A673 (cell line): Measurements from ENCODE around the gene UNC13C. TPM values are rescaled to one million over a fixed set of nuclear protein-coding genes. Genes with fewer than 3 reads are reported as not detected.

Source experiments
- BruUV-seq: library from RNA; stranded (reverse); fragments of 400-500 nt; replicated peaks from 2 replicates; lab custom pipeline; 2021; lab: Mats Ljungman, UMichigan
- CTCF ChIA-PET: fragments of 300-600 bp; sonication (Branson Sonifier 250); formaldehyde crosslinking; loops from one replicate; lab custom pipeline; 2022; ENCODE audit warnings: antibody characterized with exemption; lab: Charles Lee
- POLR2A ChIA-PET: fragments of 300-600 bp; sonication (Branson Sonifier 250); formaldehyde crosslinking; loops from one replicate; lab custom pipeline; 2022; ENCODE audit warnings: antibody characterized with exemption; ENCODE audit not compliant: low non-redundant PET; lab: Charles Lee
- DNase-seq: peaks from one replicate; pipeline ENCODE4 v3.0.0-alpha.2; 2015; ENCODE audit warnings: low spot score
- H3K27ac ChIP-seq: fragments of 200-600 bp; sonication (generic); 2 replicates; pipeline ENCODE4 v1.5.1; 2016; ENCODE audit warnings: mixed run types, low read depth, mild to moderate bottlenecking, mixed read lengths, antibody characterized with exemption, low read length; ENCODE audit not compliant: poor library complexity, severe bottlenecking
- H3K27me3 ChIP-seq: fragments of 200-600 bp; sonication (generic); replicated peaks from 2 replicates; pipeline ENCODE4 v1.6.1; 2017; ENCODE audit warnings: mixed run types, low read depth, mild to moderate bottlenecking, mixed read lengths, antibody characterized with exemption, low read length; ENCODE audit not compliant: insufficient read depth, poor library complexity
- H3K36me3 ChIP-seq: fragments of 200-600 bp; sonication (generic); 2 replicates; pipeline ENCODE4 v1.6.1; 2016; ENCODE audit warnings: mixed run types, mild to moderate bottlenecking, mixed read lengths, antibody characterized with exemption, low read length; ENCODE audit not compliant: insufficient read depth, poor library complexity, severe bottlenecking
- H3K4me1 ChIP-seq: fragments of 200-600 bp; sonication (generic); 2 replicates; pipeline ENCODE4 v1.6.1; 2017; ENCODE audit warnings: mixed run types, mild to moderate bottlenecking, mixed read lengths, antibody characterized with exemption, low read length; ENCODE audit not compliant: insufficient read depth, poor library complexity, severe bottlenecking
- H3K4me3 ChIP-seq: fragments of 200-600 bp; sonication (generic); 2 replicates; pipeline ENCODE4 v1.5.1; 2016; ENCODE audit warnings: low read depth, mixed run types, mild to moderate bottlenecking, mixed read lengths, low read length; ENCODE audit not compliant: poor library complexity, severe bottlenecking
- H3K9me3 ChIP-seq: fragments of 200-600 bp; sonication (generic); 2 replicates; pipeline ENCODE4 v1.6.1; 2016; ENCODE audit warnings: mixed run types, low read depth, mild to moderate bottlenecking, mixed read lengths, antibody characterized with exemption, low read length; ENCODE audit not compliant: poor library complexity, severe bottlenecking
- CTCF ChIP-seq: fragments of 300-800, 200-600 bp; sonication (generic); conservative IDR thresholded peaks from 2 replicates; pipeline ENCODE4 v1.5.1; 2017; ENCODE audit warnings: low read depth, mild to moderate bottlenecking, antibody characterized with exemption, low read length, moderate library complexity, mixed read lengths
- EZH2 ChIP-seq: fragments of 200-600 bp; sonication (generic); IDR thresholded peaks from 2 replicates; pipeline ENCODE4 v1.6.1; 2017; ENCODE audit warnings: borderline replicate concordance, low read depth, mild to moderate bottlenecking, mixed read lengths, antibody characterized with exemption, low read length; ENCODE audit not compliant: poor library complexity, severe bottlenecking
- intact Hi-C: fragments of 100-400 bp; cut with micrococcal nuclease; formaldehyde crosslinking; loops from one replicate; pipeline ENCODE4 v1.10.0; 2022; ENCODE audit not compliant: unreplicated experiment
- total RNA-seq: library from RNA; stranded (reverse); gene quantifications from 2 replicates; pipeline ENCODE4 v1.2.3, GENCODE V29; 2021

Gene UNC13C
- total RNA-seq, 1 experiment from 2014 or later: not detected

GRCh38 chr15:54640873-54641272, 662.6 kb downstream of the UNC13C start:
- no peak overlapping the region for H3K27ac ChIP-seq
- POLR2A ChIA-PET: no interaction called here
- no peak for DNase-seq
- no TSS peak for BruUV-seq
- TF ChIP-seq CTCF: no peak
- TF ChIP-seq EZH2: no peak
- peaks cover 10% of the 10 kb centered on the region for H3K9me3 ChIP-seq
- CTCF ChIA-PET: no interaction called here
- no peak overlapping the region for H3K4me3 ChIP-seq
- H3K4me1 ChIP-seq: no peaks in the 10 kb centered on the region
- no peaks in the 10 kb centered on the region for H3K27me3 ChIP-seq
- H3K36me3 ChIP-seq: no peaks in the 10 kb centered on the region
- intact Hi-C loops: no loop called here

GRCh38 chr15:54644796-54645195, 666.6 kb downstream of the UNC13C start:
- Histone ChIP-seq H3K27me3 (no peaks in the 10 kb centered on the region), H3K36me3 (no peaks in the 10 kb centered on the region), H3K27ac (no peak overlapping the region), H3K4me3 (no peak overlapping the region), H3K4me1 (no peaks in the 10 kb centered on the region), H3K9me3 (peaks cover 4% of the 10 kb centered on the region)
- ChIA-PET POLR2A (no interaction called here), CTCF (no interaction called here)
- no TSS peak for BruUV-seq
- TF ChIP-seq CTCF: no peak
- TF ChIP-seq EZH2: no peak
- intact Hi-C loops: no loop called here
- no peak for DNase-seq

- POLR2A ChIA-PET: no interaction called here
- CTCF ChIA-PET: no interaction called here
- BruUV-seq: no TSS peak
Measured at GRCh38 chr15:54659646-54660045, 681.4 kb downstream of the UNC13C start.

More at GRCh38 chr15:54659646-54660045, 681.4 kb downstream of the UNC13C start:
- H3K9me3 ChIP-seq: peaks cover 8% of the 10 kb centered on the region
- H3K36me3 ChIP-seq: no peaks in the 10 kb centered on the region
- no peak overlapping the region for H3K4me3 ChIP-seq
- H3K4me1 ChIP-seq: no peaks in the 10 kb centered on the region
- TF ChIP-seq CTCF: no peak
- no peak for TF ChIP-seq EZH2
- intact Hi-C loops: no loop called here
- no peaks in the 10 kb centered on the region for H3K27me3 ChIP-seq
- H3K27ac ChIP-seq: no peak overlapping the region
- DNase-seq: no peak
